Suprapubic skin (tissue), 4 donors: ENCODE results near the gene PIK3R2. TPM values are rescaled to one million over a fixed set of nuclear protein-coding genes. Genes with fewer than 3 reads are reported as not detected.

Experiments used
- DNase-seq, 2 donors: peaks; one replicate each; pipeline ENCODE4 v3.0.0-alpha.2; 2019; ENCODE audit warnings: low spot score in 2 of 2
- H3K27ac ChIP-seq: fragments of 200-600 bp; sonication (generic); one replicate; pipeline ENCODE4 v1.5.1; 2019
- H3K27me3 ChIP-seq: fragments of 200-600 bp; sonication (generic); one replicate; pipeline ENCODE4 v1.5.1; 2019
- H3K36me3 ChIP-seq: fragments of 200-600 bp; sonication (generic); one replicate; pipeline ENCODE4 v1.5.1; 2019
- H3K4me1 ChIP-seq: fragments of 200-600 bp; sonication (generic); one replicate; pipeline ENCODE4 v1.5.1; 2019
- H3K4me3 ChIP-seq: fragments of 200-600 bp; sonication (generic); one replicate; pipeline ENCODE4 v1.5.1; 2019; ENCODE audit warnings: mild to moderate bottlenecking
- H3K9me3 ChIP-seq: fragments of 200-600 bp; sonication (generic); one replicate; pipeline ENCODE4 v1.5.1; 2019
- CTCF ChIP-seq, 2 donors: fragments of 200-600 bp in 1 of 2; fragments of 450-650 bp in 1 of 2; sonication (generic) in 1 of 2; IDR thresholded peaks; one replicate each; pipeline ENCODE4 v1.5.1; 2016 to 2019; ENCODE audit warnings: antibody characterized with exemption in 2 of 2, mild to moderate bottlenecking in 1 of 2, moderate library complexity in 1 of 2
- EP300 ChIP-seq: sonication (generic); formaldehyde crosslinking; IDR thresholded peaks from one replicate; pipeline ENCODE4 v1.6.1; 2017; ENCODE audit warnings: antibody characterized with exemption
- POLR2A ChIP-seq, 2 donors: fragments of 450-650 bp; IDR thresholded peaks; one replicate each; pipeline ENCODE4 v1.6.1; 2017; ENCODE audit warnings: antibody characterized with exemption in 2 of 2, mild to moderate bottlenecking in 2 of 2, moderate library complexity in 2 of 2
- POLR2AphosphoS5 ChIP-seq, 3 donors: sonication (generic); formaldehyde crosslinking; IDR thresholded peaks; one replicate each; pipeline ENCODE4 v1.6.1; 2017; ENCODE audit warnings: antibody characterized with exemption in 3 of 3
- WGBS: methylation state at CpG from one replicate; pipeline ENCODE4 v1.1.5; 2018; 5-methylcytosine and 5-hydroxymethylcytosine counted together
- total RNA-seq, 4 donors: library from RNA; depleted of rRNA; stranded (reverse); fragments of >200 nt; gene quantifications; one replicate each; pipeline ENCODE4 v1.1.0, GENCODE V29; 2016

Gene PIK3R2
- total RNA-seq, 4 donors from 2014 or later, result 14.1 to 25.9 (median 19.5) TPM

GRCh38 chr19:18159810-18160209 lies 6.8 kb downstream of the PIK3R2 start:
- H3K36me3 ChIP-seq, result peaks cover 26% of the 10 kb centered on the region
- DNase-seq, result no peak
- H3K27me3 ChIP-seq, result no peaks in the 10 kb centered on the region
- peaks cover 62% of the 10 kb centered on the region for H3K4me1 ChIP-seq
- TF ChIP-seq EP300 (no peak), POLR2A (IDR thresholded peaks at IDR 0.05) (no peak), CTCF (IDR thresholded peaks at IDR 0.05) (no peak), POLR2AphosphoS5 (IDR thresholded peaks at IDR 0.05) (no peak)
- no peaks in the 10 kb centered on the region for H3K9me3 ChIP-seq
- WGBS, result 93% methylated on average over 10 of the region's 10 CpGs
- H3K27ac ChIP-seq, result no peak overlapping the region
- no peak overlapping the region for H3K4me3 ChIP-seq

DNA sequence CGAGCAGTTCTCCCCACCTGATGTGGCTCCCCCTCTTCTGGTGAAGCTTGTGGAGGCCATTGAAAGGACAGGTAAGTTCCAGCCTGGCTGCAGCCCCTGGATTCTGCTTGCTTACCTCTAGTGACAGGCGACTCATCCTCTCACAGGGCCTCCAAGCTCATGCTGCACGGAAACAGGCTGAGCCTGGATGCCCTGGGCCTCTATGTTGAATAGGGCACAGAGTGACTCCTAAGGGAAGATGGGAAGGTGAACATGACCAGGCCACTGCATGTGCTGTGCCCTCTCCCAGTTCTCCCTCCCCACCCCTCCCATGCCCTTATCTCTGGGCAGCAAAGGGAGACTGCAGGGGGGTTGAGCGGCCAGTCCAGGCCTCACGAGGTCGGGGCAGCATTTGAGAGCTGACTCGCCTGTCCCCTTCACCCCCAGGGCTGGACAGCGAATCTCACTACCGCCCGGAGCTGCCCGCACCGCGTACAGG lies 7.6 kb downstream of the PIK3R2 start:
- no peak for DNase-seq
- no peaks in the 10 kb centered on the region for H3K27me3 ChIP-seq
- WGBS, result 56% methylated on average over 3 of the region's 13 CpGs
- no peak for TF ChIP-seq POLR2A (IDR thresholded peaks at IDR 0.05)
- TF ChIP-seq CTCF (IDR thresholded peaks at IDR 0.05), result no peak
- no peak for TF ChIP-seq POLR2AphosphoS5 (IDR thresholded peaks at IDR 0.05)
- no peak for TF ChIP-seq EP300
- H3K36me3 ChIP-seq, result peaks cover 34% of the 10 kb centered on the region
- peak overlapping the region; percentile 57 for H3K4me3 ChIP-seq
- no peaks in the 10 kb centered on the region for H3K9me3 ChIP-seq
- H3K27ac ChIP-seq, result peak overlapping the region; percentile 69
- H3K4me1 ChIP-seq, result peaks cover 54% of the 10 kb centered on the region

DNA sequence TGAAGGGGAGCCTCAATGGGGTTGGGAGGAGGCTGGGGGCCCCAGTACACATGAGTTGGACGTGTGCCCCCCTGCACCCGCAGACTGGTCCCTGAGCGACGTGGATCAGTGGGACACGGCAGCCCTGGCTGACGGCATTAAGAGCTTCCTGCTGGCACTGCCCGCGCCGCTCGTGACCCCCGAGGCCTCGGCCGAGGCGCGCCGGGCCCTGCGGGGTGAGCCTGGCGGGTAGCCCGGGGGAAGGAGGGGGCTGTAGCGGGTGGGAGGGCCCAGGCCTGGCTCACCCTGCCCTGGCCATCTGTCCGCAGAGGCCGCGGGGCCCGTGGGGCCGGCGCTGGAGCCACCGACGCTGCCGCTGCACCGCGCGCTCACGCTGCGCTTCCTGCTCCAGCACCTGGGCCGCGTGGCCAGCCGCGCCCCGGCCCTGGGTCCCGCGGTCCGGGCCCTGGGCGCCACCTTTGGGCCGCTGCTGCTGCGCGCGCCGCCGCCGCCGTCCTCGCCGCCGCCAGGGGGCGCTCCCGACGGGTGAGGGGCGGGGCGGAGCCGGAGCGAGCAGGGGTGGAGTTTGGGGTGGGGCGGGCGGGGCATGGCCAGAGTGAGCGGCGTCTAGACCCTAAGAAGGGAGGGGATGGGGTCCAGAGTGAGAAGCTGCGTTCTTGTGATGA lies 8.1 kb downstream of the PIK3R2 start:
- TF ChIP-seq POLR2AphosphoS5 (IDR thresholded peaks at IDR 0.05) (no peak), CTCF (IDR thresholded peaks at IDR 0.05) (peak; percentile 55 to 75), EP300 (no peak), POLR2A (IDR thresholded peaks at IDR 0.05) (no peak)
- peaks cover 49% of the 10 kb centered on the region for H3K4me1 ChIP-seq
- peak overlapping the region; percentile 69 for H3K27ac ChIP-seq
- DNase-seq, result no peak
- H3K4me3 ChIP-seq, result peak overlapping the region; percentile 57
- 0% methylated on average over 28 of the region's 66 CpGs for WGBS
- no peaks in the 10 kb centered on the region for H3K27me3 ChIP-seq
- H3K9me3 ChIP-seq, result no peaks in the 10 kb centered on the region
- H3K36me3 ChIP-seq, result peaks cover 39% of the 10 kb centered on the region

DNA sequence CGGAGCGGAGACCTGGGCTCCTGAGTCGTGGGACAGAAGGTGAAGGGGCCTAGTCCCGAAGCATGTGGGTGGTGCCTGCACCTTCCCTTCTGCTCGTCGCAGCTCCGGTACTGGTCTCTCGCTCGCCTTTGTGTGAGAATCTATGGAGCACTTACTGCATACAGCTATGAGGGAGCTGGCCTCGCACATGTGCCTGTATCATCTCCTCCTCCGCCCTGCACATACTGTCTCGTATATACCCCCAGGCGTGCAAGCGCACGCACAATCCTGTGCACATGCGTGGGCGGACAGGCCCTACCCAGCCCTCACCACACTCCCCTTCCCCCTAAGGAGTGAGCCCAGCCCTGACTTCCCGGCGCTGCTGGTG lies 8.7 kb downstream of the PIK3R2 start:
- peak overlapping the region; percentile 69 for H3K27ac ChIP-seq
- no peaks in the 10 kb centered on the region for H3K9me3 ChIP-seq
- H3K4me3 ChIP-seq, result peak overlapping the region; percentile 57
- TF ChIP-seq CTCF (IDR thresholded peaks at IDR 0.05) (no peak), EP300 (no peak)
- H3K4me1 ChIP-seq, result peaks cover 43% of the 10 kb centered on the region
- no peaks in the 10 kb centered on the region for H3K27me3 ChIP-seq
- DNase-seq, result no peak
- peaks cover 45% of the 10 kb centered on the region for H3K36me3 ChIP-seq
- 36% methylated on average over 15 of the region's 19 CpGs for WGBS

GRCh38 chr19:18164072-18164471 lies 11.1 kb downstream of the PIK3R2 start:
- Histone ChIP-seq H3K27ac (no peak overlapping the region), H3K4me1 (peaks cover 21% of the 10 kb centered on the region), H3K9me3 (no peaks in the 10 kb centered on the region), H3K27me3 (no peaks in the 10 kb centered on the region), H3K36me3 (peaks cover 68% of the 10 kb centered on the region), H3K4me3 (no peak overlapping the region)
- WGBS, result 96% methylated on average over 7 of the region's 7 CpGs
- no peak for DNase-seq
- no peak for TF ChIP-seq POLR2AphosphoS5 (IDR thresholded peaks at IDR 0.05)
- TF ChIP-seq POLR2A (IDR thresholded peaks at IDR 0.05), result no peak
- no peak for TF ChIP-seq EP300
- TF ChIP-seq CTCF (IDR thresholded peaks at IDR 0.05), result no peak
